Stimulated activated CD8-positive, alpha-beta memory T cell treated with anti-CD3 and anti-CD28 coated beads, Interleukin-4, amount 100 ng/mL, for 4 hours (primary cell): ENCODE data around the gene TSPY9.
"Not testable (repeated sequence)": the region's sequence is repeated elsewhere in the genome, so short reads cannot be mapped to it uniquely, and the experiment has no call there.

Experiments used
- DNase-seq, 2 donors: peaks; one replicate each; pipeline ENCODE4 v3.0.0-alpha.2; 2020; ENCODE audit warnings: low read depth in 2 of 2, low spot score in 1 of 2

The TSPY9 gene, protein sequence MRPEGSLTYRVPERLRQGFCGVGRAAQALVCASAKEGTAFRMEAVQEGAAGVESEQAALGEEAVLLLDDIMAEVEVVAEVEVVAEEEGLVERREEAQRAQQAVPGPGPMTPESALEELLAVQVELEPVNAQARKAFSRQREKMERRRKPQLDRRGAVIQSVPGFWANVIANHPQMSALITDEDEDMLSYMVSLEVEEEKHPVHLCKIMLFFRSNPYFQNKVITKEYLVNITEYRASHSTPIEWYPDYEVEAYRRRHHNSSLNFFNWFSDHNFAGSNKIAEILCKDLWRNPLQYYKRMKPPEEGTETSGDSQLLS

DNA sequence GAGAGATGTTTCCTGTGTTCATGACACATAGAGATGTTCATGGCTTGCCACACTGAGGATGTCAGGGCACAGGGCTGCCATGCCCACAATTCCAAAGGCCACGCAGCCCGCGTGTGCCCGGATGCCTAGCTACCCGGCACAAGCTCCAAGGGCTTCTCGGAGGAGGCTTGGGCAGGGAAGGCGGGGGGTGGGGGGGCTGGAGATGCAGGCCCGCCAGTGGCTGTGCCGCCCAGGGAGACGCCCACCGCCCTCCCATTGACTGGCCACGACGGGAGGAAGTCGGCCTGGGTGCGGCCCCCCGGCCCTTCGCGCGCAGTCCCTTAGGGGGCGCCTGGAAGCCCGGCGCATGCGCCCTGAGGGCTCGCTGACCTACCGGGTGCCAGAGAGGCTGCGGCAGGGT is at the start of gene TSPY9:
Gene TSPY9, plus strand, starts transcription at position 301 of the 400 bp plus-strand sequence. Its CDS starts 46 bp downstream, at position 347.
- not testable (repeated sequence) for DNase-seq

DNA sequence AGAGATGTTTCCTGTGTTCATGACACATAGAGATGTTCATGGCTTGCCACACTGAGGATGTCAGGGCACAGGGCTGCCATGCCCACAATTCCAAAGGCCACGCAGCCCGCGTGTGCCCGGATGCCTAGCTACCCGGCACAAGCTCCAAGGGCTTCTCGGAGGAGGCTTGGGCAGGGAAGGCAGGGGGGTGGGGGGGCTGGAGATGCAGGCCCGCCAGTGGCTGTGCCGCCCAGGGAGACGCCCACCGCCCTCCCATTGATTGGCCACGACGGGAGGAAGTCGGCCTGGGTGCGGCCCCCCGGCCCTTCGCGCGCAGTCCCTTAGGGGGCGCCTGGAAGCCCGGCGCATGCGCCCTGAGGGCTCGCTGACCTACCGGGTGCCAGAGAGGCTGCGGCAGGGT is 20.4 kb upstream of the TSPY9 start, which contains the start of gene TSPY1:
Gene TSPY1, plus strand, starts transcription at position 301 of the 400 bp plus-strand sequence. Its CDS starts 46 bp downstream, at position 347.
- DNase-seq, result not testable (repeated sequence)

DNA sequence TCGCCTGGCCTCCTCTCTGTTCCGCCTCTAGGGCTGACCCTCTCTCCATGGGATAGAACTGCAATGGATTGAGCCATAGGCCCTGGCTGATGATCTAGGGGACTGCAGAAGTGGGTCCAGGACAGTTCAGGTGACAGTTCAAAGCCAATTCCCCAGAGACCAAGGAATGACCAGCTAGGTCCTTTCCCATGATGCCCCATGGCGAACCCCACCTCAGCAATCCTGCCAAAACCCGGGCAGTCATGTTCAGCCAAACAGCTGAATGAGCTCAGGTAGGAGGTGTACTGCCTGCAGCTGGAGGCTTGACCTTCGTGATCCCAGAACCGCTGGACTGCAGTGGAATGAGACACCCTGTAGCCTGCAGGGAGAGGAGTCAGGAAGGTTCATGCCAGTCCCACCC is 17.3 kb downstream of the TSPY9 start:
- not testable (repeated sequence) for DNase-seq

DNA sequence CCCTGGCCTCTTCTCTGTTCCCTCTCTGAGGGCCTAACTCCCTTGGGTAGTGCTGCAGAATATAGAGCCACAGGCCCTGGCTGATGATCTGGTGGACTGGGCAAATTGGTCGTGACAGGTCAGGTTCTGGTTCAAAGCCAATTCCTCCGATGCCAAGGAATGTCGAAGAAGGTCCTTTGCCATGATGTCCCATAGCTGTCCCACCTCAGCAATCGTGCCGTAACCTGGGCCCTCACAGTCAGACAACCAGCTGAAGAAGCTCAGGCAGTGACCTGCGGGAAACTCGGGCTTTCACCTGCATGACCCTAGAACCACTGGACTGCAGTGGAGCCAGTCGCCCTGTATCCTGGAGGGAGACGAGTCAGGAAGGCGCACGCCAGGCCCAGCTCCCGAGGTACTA is 29.2 kb downstream of the TSPY9 start:
- DNase-seq, result not testable (repeated sequence)

DNA sequence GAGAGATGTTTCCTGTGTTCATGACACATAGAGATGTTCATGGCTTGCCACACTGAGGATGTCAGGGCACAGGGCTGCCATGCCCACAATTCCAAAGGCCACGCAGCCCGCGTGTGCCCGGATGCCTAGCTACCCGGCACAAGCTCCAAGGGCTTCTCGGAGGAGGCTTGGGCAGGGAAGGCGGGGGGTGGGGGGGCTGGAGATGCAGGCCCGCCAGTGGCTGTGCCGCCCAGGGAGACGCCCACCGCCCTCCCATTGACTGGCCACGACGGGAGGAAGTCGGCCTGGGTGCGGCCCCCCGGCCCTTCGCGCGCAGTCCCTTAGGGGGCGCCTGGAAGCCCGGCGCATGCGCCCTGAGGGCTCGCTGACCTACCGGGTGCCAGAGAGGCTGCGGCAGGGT is 40.5 kb downstream of the TSPY9 start, which contains the start of gene TSPY10:
Gene TSPY10, plus strand, starts transcription at position 301 of the 400 bp plus-strand sequence. Its CDS starts 46 bp downstream, at position 347.
- DNase-seq, result not testable (repeated sequence)
